Measurements from ENCODE around the gene GAL.

GRCh38 chr11:68684385-68685356 lies at the start of gene GAL:
- TF ChIP-seq, protein P1, sequence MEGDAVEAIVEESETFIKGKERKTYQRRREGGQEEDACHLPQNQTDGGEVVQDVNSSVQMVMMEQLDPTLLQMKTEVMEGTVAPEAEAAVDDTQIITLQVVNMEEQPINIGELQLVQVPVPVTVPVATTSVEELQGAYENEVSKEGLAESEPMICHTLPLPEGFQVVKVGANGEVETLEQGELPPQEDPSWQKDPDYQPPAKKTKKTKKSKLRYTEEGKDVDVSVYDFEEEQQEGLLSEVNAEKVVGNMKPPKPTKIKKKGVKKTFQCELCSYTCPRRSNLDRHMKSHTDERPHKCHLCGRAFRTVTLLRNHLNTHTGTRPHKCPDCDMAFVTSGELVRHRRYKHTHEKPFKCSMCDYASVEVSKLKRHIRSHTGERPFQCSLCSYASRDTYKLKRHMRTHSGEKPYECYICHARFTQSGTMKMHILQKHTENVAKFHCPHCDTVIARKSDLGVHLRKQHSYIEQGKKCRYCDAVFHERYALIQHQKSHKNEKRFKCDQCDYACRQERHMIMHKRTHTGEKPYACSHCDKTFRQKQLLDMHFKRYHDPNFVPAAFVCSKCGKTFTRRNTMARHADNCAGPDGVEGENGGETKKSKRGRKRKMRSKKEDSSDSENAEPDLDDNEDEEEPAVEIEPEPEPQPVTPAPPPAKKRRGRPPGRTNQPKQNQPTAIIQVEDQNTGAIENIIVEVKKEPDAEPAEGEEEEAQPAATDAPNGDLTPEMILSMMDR (IDR thresholded peaks at IDR 0.05; ENCODE audit: control extremely low read depth in 1 of 3, insufficient read depth in 1 of 3, low read depth in 1 of 3, low read length in 3 of 3) = no peak
- TF ChIP-seq SP1 (IDR thresholded peaks at IDR 0.05; ENCODE audit: low read depth, low read length) = no peak
- TF ChIP-seq POLR2A (IDR thresholded peaks at IDR 0.05; ENCODE audit: control extremely low read depth in 1 of 2, low read depth in 2 of 2, low read length in 2 of 2) = peak in 1 of 2 experiments; percentile 52; a peak in 2 of 3 replicates
- TF ChIP-seq NRF1 (IDR thresholded peaks at IDR 0.05; ENCODE audit: low read depth, low read length) = no peak
